Ureter (tissue), 1 donor: ENCODE measurements around the gene ANK3. TPM values are rescaled to one million over a fixed set of nuclear protein-coding genes. Genes with fewer than 3 reads are reported as not detected.
"Not testable (repeated sequence)": the region's sequence is repeated elsewhere in the genome, so short reads cannot be mapped to it uniquely, and the experiment has no call there.

Experiments used
- DNase-seq: peaks from one replicate; pipeline ENCODE4 v3.0.0-alpha.2; 2020; ENCODE audit warnings: low spot score
- total RNA-seq: library from RNA; stranded (reverse); gene quantifications from one replicate; pipeline ENCODE4 v1.2.4, GENCODE V29; 2023
- donor health status: DM: yes; HTN: yes; CAD: no.

ANK3 gene
- total RNA-seq, 1 donor from 2014 or later, result 86.0 TPM

GRCh38 chr10:60035984-60036383, 353.7 kb downstream of the ANK3 start:
- no peak for DNase-seq

- not testable (repeated sequence) for DNase-seq
Observed at GRCh38 chr10:60035375-60035774, 354.3 kb downstream of the ANK3 start.

DNA sequence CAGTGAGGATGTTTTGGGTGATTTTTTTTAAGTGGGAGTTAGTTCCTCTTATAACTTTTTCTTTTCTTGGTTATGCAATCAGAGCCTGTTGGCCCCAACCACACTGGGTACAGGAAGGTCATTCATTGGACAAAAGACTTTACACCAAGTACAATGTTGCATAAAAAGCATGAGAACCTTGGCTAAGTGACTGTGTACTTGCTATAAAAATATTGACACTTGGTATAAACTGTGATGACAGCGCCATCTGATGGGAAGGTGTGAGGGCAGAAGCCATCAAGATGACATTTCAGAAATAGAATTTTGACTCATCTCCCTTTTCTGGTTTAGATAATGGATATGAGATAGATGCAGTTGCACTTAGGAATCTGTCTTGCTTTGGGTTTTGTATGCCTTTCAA, 357.0 kb downstream of the ANK3 start:
- peak; percentile 59 for DNase-seq

DNA sequence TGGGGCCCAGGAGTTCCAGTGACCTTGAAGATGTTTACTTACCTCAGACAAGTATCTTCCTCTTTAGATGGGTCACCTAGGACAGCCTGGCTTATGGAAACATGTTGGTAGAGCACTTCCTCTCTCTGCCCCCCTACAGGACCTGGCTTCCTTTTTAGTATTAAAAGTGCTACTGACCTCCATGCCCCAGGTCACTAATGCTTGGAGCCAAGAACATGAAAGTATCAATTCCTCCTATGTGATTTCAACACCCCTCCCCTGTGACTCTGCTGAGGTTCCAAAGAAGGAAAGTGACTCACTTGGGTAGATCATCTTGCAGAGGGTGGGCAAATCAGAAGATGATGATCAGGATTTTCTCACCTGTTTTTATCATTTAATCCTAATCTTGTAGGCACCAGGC, 358.0 kb downstream of the ANK3 start:
- no peak for DNase-seq

GRCh38 chr10:60031183-60031582, 358.5 kb downstream of the ANK3 start:
- no peak for DNase-seq

GRCh38 chr10:60029475-60029874, 360.2 kb downstream of the ANK3 start:
- no peak for DNase-seq

GRCh38 chr10:60028081-60028480, 361.6 kb downstream of the ANK3 start:
- DNase-seq, result no peak

DNA sequence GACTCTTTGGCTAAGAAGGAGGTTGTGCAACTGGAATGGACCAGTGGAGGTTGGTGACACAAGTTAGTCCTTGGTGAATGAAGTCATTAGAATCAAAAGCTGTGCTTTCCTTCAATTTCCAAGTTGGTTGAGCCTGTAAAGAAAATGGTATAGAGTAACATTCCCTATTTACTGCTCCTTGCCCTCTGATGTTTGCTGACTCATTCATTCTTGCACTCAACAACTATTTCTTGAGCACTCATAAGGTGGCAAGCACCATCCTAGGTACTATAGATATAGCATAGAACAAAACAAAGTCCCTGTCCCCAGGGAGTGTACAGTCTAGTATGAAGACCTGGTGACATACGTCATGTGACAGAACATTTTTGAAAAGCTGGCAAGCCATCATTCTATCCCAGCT, 364.4 kb downstream of the ANK3 start:
- DNase-seq, result no peak

DNA sequence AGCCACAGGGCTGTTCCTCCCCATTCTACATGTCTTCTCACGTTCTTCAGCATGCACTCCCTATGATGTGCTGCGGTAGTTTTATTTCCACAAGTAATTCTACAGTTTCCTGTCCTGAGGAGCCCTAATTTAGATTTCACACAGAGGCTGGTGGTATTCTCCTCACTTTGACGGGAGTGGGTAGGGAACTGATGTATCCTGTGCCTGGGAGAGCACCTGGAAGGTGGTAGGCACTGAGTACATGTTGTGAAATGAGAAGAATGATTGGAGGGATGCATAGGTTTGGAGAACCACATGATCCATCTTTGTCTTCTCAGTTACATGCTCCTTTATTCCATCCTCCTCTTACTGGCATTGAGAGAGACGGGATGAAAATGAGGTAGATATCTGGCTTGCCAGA, 365.2 kb downstream of the ANK3 start:
- no peak for DNase-seq

DNA sequence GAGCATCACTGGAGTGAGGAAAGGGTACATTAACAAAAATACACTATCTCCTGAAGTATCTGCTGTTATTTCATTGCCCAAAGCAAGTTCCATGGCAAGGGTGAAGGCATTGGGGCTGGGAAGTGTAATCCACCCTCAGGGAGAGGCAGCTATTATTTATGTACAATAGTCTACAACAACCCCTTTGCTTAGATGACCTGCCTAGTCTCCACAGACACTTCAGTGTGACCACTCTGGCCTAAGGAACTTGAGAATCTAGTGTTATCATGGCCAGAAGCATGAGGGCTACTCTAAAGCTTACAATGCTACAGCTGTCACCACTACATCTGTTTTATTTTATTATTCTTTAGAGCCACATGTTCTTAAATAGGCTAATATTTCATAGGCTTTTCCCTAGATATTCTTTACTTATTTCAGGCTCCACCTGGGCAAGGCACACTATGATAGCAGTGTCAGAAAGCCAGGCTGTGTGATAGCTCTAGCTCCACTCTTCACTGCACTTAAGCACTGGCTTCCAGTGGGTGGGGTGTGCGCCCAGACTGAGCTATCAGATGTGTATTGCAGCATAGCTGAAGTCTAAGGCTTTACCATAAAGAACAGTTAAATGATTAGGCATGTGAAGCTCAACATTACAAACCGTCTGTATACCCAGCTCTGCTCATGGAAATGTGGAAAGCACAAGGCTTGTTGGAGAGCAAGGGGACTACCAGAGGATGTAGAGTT, 366.4 kb downstream of the ANK3 start:
- no peak for DNase-seq

DNA sequence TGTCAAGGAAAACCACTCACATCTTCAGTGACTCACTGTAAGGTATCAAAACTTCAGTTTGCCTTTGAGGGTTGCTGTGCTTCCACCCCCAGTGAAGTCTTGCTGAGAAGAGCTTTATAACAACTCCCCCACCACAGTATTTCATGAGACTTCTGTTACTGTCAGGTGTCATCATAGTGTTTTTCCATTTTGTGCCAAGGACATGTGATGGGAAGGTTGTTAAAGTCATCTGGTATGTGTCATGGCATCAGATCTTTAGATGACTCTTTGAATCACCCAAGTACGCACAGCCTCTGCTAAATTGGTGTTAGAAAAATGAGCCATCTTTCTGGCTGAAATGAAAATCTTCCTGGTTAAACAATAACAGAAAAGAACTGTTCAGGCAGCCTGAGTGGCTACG, 368.3 kb downstream of the ANK3 start:
- DNase-seq, result no peak

GRCh38 chr10:60016794-60017193, 372.9 kb downstream of the ANK3 start:
- no peak for DNase-seq

GRCh38 chr10:60009710-60010383, 379.8 kb downstream of the ANK3 start:
- DNase-seq, result no peak

- no peak for DNase-seq
Observed at GRCh38 chr10:60009276-60009675, 380.4 kb downstream of the ANK3 start.

DNA sequence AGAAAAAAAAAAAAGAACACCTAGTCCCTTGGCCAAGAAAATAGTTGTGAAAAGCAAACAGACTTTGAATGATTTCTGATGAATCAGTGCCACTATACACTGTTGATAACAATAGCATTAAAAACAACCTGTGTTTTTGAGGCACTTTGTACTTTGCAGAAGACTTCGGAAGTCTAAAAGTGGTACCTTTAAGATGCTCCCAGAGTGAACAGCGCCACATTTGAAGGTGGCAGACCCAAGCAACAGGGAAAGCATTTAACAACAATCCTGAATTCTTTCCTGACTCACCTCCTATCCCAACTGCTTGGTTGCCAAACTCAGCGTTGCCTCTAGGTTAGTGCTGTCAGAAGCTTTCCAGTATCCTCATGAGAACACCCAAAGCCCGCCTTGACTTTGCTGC, 380.9 kb downstream of the ANK3 start:
- DNase-seq, result no peak

GRCh38 chr10:60006062-60006461, 383.6 kb downstream of the ANK3 start:
- DNase-seq, result no peak

DNA sequence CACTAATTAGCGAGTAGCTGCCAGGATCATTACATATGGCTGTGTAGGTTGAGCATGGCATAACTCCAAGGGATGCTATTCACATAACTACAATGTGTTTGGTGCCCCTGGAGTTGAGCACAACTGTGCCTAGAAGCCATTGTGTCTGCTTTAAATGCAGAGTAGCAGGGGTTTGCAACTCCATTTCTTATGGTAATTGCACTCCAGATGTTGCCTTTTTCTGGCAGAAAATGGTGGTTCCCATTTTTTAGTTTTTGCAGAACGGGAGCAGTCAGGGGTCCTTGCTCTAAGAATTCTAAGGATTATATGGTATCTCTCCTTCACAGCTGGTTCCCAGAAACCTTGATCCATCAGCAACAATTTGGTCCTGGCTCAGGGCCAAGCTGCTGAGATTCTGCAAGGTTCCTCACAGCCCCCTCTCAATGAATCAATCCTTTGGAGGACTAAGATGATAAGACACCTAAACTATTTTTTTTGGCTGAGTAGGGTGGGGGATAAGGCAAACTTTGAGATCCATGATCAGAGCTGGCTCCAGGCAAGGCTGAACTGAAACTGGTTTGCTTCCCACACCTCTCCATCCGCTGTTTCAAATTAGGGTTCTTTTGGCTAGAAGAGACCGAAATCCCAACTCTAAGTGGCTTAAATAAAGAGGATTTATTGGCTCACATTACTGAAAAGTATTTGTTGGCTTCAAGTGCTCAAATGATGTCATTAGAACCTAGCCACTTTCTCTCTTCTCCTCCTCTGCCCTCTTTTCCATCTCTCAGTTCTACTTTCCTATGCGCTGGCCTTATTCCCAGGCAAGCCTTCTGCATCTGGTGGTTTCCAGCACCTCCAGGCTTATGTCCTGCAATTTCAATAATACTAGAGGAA, 385.8 kb downstream of the ANK3 start:
- no peak for DNase-seq

- DNase-seq, result no peak
Observed at GRCh38 chr10:60000747-60001146, 388.9 kb downstream of the ANK3 start.

- no peak for DNase-seq
Observed at GRCh38 chr10:59997827-59998525, 391.7 kb downstream of the ANK3 start.

DNA sequence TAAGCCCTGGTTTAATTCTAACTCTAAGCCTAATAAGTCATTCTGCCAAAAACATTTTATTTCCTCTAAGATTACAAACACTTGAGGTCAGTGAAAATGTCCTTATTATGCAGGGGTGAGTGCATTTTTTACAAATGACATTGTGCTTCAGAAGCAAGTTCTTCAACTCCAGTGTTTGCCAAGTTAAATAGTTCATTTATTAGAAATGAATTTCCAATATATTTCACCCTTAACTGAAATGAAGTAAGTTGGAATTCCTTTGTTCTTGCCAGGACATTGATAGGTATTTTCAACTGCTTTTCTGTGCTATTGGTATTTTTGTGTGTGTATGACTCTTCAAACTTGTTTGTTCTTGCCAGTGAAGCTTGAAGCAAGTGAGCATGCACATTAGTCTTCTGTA, 393.8 kb downstream of the ANK3 start:
- no peak for DNase-seq

DNA sequence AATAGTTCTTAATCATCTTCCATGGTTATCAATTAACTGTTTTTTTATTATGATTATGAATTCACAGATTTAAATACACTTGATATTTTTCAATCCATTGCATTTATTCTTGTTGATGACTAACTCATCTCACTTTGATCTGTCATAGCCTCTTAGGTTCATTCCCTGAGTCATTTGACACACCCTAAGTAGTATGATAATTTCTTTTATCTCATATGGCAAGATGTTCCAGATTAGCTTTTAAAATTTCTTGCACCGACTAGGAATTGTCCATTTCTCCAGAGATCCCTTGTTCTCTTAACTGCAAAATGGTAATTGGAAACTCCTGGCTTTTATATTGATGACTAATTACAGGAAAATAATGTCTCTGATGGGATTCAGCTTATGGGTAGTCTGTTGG, 395.7 kb downstream of the ANK3 start:
- no peak for DNase-seq

DNA sequence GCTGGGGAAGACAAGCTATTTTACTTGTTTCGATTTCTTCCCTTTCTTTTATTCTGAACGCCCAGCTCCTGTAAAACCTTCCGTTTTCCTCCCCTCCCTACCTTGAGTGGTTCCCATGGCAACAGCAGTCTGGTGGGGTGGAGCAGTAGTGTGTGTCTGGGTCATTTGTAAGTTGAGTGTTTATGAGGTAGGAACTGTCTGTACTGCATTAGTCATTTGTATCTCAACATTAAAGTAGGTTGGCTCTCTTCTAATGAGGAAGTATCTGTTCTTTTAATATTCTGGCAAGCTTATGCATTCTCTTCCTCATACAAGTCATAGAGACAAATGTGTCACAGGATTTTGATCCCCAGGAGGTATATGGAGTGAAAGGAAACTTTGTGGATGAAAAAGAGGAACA, 398.0 kb downstream of the ANK3 start:
- DNase-seq, result peak; percentile 79
